HEK293T (cell line): Measurements from ENCODE around the gene CFAP92.

Experiments
- CTBP1 ChIP-seq: fragments of 450-650 bp; IDR thresholded peaks from 2 replicates; pipeline ENCODE4 v1.6.1; 2016; ENCODE audit warnings: borderline replicate concordance
- NFRKB ChIP-seq: fragments of 450-650 bp; IDR thresholded peaks from 2 replicates; pipeline ENCODE4 v1.6.1; 2016; ENCODE audit warnings: mild to moderate bottlenecking, moderate library complexity
- SUZ12 ChIP-seq: fragments of 450-650 bp; IDR thresholded peaks from 2 replicates; pipeline ENCODE4 v1.6.1; 2016; ENCODE audit warnings: mild to moderate bottlenecking

DNA sequence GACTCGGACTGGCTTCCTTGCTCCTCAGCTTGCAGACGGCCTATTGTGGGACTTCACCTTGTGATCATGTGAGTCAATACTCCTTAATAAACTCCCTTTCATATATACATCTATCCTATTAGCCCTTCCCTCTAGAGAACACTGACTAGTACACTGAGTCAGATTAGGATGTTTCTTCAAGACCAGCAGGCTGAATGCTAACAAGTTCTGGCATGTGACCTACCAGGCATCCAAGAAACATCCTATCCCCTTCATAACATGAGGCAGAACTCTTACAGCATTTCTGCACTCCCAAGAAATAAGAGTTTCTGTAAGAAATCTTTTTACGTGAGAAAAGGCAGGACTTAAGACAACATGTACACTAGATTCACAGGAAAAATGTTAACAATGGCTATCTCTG lies 9.3 kb downstream of the CFAP92 start:
- TF ChIP-seq SUZ12 (no peak), NFRKB (no peak), CTBP1 (no peak)
